HG03108 (cell line): ENCODE data around the gene ARID3A.
"Not testable (repeated sequence)": the region's sequence is repeated elsewhere in the genome, so short reads cannot be mapped to it uniquely, and the experiment has no call there.

ENCODE experiments used
- ATAC-seq: cut with Tn5 transposase; IDR thresholded peaks from one replicate; pipeline ENCODE4 v1.9.1; 2021; ENCODE audit warnings: moderate library complexity; ENCODE audit not compliant: unreplicated experiment

The ARID3A gene, protein sequence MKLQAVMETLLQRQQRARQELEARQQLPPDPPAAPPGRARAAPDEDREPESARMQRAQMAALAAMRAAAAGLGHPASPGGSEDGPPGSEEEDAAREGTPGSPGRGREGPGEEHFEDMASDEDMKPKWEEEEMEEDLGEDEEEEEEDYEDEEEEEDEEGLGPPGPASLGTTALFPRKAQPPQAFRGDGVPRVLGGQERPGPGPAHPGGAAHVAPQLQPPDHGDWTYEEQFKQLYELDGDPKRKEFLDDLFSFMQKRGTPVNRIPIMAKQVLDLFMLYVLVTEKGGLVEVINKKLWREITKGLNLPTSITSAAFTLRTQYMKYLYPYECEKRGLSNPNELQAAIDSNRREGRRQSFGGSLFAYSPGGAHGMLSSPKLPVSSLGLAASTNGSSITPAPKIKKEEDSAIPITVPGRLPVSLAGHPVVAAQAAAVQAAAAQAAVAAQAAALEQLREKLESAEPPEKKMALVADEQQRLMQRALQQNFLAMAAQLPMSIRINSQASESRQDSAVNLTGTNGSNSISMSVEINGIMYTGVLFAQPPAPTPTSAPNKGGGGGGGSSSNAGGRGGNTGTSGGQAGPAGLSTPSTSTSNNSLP

DNA sequence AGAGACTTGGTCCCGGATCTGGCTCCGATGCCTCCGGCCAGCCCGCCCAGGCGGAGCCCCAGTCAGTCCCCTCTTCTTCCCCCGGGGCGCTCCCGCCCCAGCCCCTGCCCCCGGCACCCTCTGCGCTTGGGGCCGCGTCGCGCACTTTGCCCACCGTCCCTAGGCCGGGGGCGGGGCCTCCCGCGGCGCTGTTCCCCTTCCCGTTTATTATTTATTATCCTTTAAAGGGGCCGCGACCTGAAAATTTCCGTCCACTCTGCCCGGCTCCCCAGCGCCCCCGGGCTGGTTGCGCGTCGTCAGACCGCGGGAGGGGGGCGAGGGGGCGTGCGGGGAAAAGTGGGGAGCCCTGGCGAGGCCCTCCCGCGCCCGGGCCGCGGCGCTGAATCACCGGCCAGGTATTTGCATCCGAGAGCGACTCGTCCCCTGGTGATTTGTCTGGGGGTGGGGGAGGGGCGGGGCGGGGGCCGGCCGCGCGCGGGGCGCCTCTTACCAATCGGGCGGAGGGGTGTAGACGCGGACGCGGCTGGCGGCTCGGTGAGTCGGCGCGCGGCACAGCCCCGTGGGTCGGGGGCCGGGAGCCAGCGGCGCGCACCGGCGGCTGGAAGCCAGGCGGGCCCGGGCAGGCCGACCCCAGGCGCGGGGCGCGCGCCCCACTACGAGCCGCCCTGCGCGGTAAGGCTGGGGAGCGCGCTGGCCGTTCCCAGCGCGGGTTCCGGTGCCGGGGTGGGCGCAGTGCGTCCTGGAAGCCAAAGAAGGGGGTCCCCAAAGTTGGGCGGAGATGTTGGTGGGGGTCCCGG lies at the start of gene ARID3A:
TSS of gene ARID3A (plus strand) at position 510 of the 797 bp plus-strand sequence. CDS start 3,494 bp downstream, outside the sequence.
- ATAC-seq = peak; percentile 51

DNA sequence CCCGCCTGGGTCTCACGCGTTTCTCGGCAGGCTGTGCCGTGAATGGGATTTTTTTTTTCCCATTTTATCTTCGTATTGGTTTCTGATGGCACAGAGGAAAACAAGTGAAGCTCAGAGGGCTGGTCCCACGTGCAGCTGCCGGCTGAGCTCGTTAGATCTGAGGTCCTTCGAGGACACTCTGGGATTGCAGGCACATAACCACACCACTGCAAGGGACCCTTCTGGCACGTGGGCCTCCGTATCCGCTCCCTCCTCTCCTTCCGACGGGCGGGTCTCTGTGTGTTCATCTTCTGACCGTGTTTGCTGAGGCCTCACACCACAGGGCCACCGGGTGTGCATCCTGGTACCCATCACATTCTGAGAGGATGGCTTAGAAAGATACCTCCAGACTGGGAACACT lies 49.7 kb upstream of the ARID3A start:
- no peak for ATAC-seq

GRCh38 chr19:876780-877314 lies 49.0 kb upstream of the ARID3A start:
- ATAC-seq = no peak

- ATAC-seq = not testable (repeated sequence)
Measured at GRCh38 chr19:877992-878660, 47.7 kb upstream of the ARID3A start.

GRCh38 chr19:878751-879561 lies 46.9 kb upstream of the ARID3A start:
- ATAC-seq = not testable (repeated sequence)

GRCh38 chr19:879711-880438 lies 46.0 kb upstream of the ARID3A start:
- ATAC-seq = no peak

DNA sequence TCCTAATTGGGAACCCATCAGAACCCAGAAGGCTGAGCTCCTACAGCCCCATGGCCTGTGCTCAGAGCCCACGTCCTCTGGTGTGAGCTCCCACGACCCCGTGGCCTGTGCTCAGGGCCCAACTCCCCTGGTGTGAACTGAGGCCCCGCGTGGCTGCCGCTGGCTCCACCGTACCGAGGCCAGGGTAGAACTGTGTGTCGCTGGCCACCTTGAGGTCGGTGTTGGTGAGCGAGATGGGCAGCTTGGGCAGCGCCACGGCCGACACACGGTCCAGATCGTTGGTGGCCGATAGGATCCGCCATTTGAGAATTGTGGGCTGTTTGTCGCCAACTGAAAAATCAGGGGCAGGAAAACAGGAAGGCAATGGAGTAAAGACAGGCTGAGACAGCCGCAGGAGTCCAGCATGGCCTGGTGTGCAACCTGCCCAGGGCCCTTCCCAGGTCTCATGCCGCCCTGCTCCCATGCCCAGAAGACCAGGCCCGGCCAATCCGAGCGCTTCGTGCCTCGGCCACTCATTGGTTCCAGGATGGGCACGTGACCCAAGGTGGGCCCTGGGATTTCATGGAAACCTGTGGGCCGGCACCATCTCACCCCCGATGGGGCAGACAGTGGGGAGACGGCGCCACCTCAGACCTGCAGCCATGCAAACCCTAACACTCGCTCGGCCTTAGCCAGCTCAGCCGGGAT lies 44.3 kb upstream of the ARID3A start:
- no peak for ATAC-seq

GRCh38 chr19:882871-883497 lies 42.9 kb upstream of the ARID3A start:
- ATAC-seq = no peak

DNA sequence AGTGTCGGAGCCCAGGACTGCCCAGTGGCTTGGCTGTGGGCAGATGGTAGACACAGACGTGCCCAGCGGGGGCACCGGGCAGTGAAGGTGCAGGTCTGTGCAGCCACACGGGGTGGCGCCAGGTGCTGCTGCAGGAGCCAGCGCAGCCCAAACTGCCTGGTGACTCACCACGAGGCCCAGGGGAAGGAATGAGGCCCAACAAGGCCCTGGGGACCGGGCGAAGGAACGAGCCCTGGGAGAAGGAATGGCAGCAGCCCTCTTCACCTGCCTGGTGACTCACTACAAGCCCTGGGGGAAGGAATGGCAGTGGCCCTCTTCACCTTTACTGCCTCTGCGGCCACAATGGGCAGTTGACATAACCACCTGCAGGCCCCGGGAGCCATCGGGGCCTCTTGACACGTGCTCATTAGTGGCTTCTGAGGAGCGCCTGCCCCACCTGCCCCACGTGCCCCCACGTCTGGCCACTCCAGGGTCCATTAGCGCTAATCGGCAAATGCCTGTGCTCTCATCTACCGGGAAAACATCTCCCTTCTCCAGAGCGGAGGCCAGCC lies 42.1 kb upstream of the ARID3A start:
- ATAC-seq = no peak

DNA sequence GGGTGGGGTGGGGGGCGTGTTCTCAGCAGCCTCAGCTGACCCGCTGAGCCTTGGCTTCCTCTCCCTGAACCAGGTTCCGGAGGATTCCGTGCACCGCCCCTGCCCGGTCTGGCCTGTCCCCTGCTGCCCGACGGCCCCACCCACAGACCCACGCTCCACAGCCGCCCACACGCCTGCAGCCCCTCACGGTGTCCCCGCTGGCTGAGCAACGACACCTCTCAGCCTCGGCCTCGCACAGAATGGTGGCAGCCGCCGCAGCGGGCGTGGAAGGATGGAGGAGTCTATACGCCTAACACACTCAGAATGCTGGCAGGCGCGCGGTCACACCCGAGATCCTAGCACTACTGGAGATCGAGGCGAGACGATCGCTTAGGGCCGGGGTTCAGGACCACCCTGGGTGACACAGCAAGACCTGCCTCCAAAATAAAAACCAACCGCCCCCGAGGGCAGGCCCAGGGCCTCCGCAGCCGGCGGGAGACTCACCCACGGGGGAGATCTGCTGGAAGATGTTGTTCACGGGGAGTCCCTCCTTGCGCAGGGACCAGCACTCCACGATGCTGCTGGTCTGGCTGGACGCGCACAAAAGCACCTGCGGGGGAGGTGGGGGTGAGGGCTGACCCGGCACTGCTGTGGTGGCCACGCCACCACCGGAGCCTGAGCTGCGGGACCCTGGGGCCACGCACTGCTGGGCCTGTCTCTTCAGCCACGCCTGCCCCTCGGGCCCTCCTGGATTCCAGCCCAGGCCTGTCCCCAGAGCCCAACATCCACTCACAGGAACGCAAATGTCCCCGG lies 41.2 kb upstream of the ARID3A start:
- no peak for ATAC-seq

DNA sequence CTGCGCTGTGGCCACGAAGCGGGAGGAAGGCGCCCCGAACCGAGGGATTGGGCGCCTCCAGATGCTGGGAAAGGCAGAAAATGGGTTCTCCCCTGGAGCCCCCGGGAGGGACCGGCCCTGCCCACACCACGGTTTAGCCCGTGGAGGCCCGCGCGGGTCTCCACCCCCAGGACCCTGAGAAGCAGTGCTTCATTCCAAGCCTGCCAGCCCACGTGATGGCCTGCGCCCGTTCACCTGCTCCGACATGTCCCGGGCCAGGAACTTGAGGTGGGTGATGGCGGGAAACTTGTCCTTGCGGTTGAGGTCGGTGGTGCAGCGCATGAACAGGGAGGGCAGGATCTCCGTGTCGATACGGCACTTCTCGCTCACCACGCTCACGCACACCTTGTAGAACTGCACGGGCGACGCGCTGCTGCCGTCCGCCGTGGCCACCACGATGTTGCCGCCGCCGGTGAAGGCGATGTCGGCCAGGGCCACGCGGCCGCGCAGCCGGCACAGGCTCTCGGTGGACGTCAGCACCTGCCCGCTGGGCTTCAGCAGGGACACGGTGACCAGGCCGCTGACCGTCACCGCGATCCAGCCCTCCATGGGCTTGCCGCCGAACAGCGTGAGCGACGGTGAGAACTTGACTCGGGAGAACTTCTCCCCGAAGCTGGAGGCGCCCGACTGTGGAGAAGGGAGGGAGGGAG lies 40.2 kb upstream of the ARID3A start:
- ATAC-seq = no peak

GRCh38 chr19:887072-887471 lies 38.8 kb upstream of the ARID3A start:
- no peak for ATAC-seq

GRCh38 chr19:887599-887998 lies 38.2 kb upstream of the ARID3A start:
- ATAC-seq = no peak

DNA sequence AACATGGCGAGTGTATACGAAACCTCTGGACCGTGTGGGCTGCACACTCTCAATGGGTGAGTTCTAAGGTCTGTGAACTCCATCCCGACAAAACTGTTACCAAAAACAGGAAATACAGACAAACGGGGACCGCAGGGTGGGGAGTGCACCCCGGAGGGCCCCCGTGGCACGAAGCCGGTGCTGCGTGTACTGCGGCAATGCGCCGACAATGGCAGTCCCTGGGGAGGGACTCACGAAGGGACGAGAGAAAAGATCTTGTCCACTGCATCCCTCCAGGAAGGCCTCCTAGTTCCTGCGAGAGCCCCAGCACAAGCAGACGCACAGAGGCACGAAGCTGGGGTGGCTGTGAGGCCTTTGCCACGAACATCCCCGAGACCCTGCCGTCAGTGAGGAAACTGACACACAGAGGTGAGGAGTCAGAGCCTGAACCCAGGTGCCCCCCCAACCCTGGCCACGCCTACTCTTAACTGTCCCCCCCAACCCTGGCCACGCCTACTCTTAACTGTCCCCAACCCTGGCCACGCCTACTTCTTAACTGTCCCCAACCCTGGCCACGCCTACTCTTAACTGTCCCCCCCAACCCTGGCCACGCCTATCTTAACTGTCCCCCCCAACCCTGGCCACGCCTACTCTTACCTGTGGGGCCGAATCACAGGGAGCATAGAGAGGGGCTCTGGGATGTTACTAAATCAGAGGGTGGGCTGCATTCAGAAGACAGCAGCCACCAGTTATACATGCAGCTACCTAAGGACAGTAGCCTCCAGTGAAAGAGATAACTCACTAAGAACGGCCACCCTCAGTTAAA lies 37.1 kb upstream of the ARID3A start:
- ATAC-seq = no peak

GRCh38 chr19:889662-890295 lies 36.1 kb upstream of the ARID3A start:
- ATAC-seq = no peak
